H1 (cell line): ENCODE results near the gene ANKRD60. TPM values are rescaled to one million over a fixed set of nuclear protein-coding genes. Genes with fewer than 3 reads are reported as not detected.

Experiments used
- CTCF ChIA-PET: fragments of 300-600 bp; sonication (Branson Sonifier 250); formaldehyde crosslinking; loops from one replicate; lab custom pipeline; 2021; ENCODE audit not compliant: partially characterized antibody; lab: Charles Lee
- POLR2A ChIA-PET: fragments of 300-600 bp; sonication (Branson Sonifier 250); formaldehyde crosslinking; loops from one replicate; lab custom pipeline; 2021; ENCODE audit warnings: inconsistent platforms; ENCODE audit not compliant: partially characterized antibody; lab: Charles Lee
- DNase-seq, 2 experiments: peaks; one replicate each; pipeline versions ENCODE4 v3.0.0 to v3.0.0-alpha.2; 2010 to 2022; ENCODE audit warnings: low spot score in 2 of 2, low read depth in 1 of 2, mixed read lengths in 1 of 2
- FAIRE-seq: peaks from 2 replicates; lab custom pipeline; 2011; peaks lifted over from hg19 to GRCh38; lab: Jason Lieb, UNC
- H2AFZ ChIP-seq: 2 replicates; pipeline ENCODE4 v1.8.1; 2012; ENCODE audit warnings: low read length, inconsistent platforms
- H2AK5ac ChIP-seq: 2 replicates; pipeline ENCODE4 v1.6.1; 2013; ENCODE audit warnings: low read depth, low read length
- H2BK120ac ChIP-seq: replicated peaks from 2 replicates; pipeline ENCODE3; 2013; ENCODE audit warnings: low read depth, low read length, inconsistent platforms
- H2BK12ac ChIP-seq: 2 replicates; pipeline ENCODE4 v1.6.1; 2013; ENCODE audit warnings: low read depth, low read length
- H2BK15ac ChIP-seq: 2 replicates; pipeline ENCODE4 v1.6.1; 2013; ENCODE audit warnings: low read length
- H2BK20ac ChIP-seq: 2 replicates; pipeline ENCODE4 v1.6.1; 2013; ENCODE audit warnings: low read length
- H2BK5ac ChIP-seq: 2 replicates; pipeline ENCODE4 v1.6.1; 2013; ENCODE audit warnings: low read depth, low read length
- H3K14ac ChIP-seq: 2 replicates; pipeline ENCODE4 v1.6.1; 2013; ENCODE audit warnings: inconsistent platforms; ENCODE audit not compliant: insufficient read length
- H3K18ac ChIP-seq: 2 replicates; pipeline ENCODE4 v1.6.1; 2013; ENCODE audit warnings: low read length; ENCODE audit errors: extremely low read depth
- H3K23ac ChIP-seq: 2 replicates; pipeline ENCODE4 v1.6.1; 2013; ENCODE audit warnings: inconsistent platforms; ENCODE audit not compliant: insufficient read length
- H3K23me2 ChIP-seq: 2 replicates; pipeline ENCODE4 v1.6.1; 2013; ENCODE audit warnings: low read depth, low read length
- H3K27ac ChIP-seq: 2 replicates; pipeline ENCODE4 v1.6.1; 2011; ENCODE audit warnings: low read depth, low read length, inconsistent platforms
- H3K27me3 ChIP-seq, 4 experiments: replicated peaks in 1 of 4; 1 replicate in 1 of 4; 2 replicates in 3 of 4; pipeline versions ENCODE4 v1.6.1 to v1.8.1; 2011 to 2013; ENCODE audit warnings: low read length in 3 of 4, mild to moderate bottlenecking in 3 of 4, inconsistent platforms in 2 of 4, mixed read lengths in 2 of 4, moderate library complexity in 1 of 4; ENCODE audit not compliant: control insufficient read depth in 3 of 4, insufficient read depth in 3 of 4; ENCODE audit errors: extremely low read depth in 1 of 4
- H3K36me3 ChIP-seq, 4 experiments: 2 replicates each; pipeline versions ENCODE4 v1.6.1 to v1.8.1; 2011 to 2013; ENCODE audit warnings: mild to moderate bottlenecking in 4 of 4, low read length in 3 of 4, moderate library complexity in 2 of 4, control low read depth in 1 of 4, inconsistent platforms in 1 of 4; ENCODE audit not compliant: insufficient read depth in 4 of 4, control insufficient read depth in 2 of 4
- H3K4ac ChIP-seq: replicated peaks from 2 replicates; pipeline ENCODE3; 2013; ENCODE audit warnings: low read length, low read depth, mixed read lengths, inconsistent platforms; ENCODE audit not compliant: insufficient read length
- H3K4me1 ChIP-seq, 4 experiments: replicated peaks in 1 of 4; 1 replicate in 1 of 4; 2 replicates in 3 of 4; pipeline versions ENCODE4 v1.6.1 to v1.8.1; 2011 to 2013; ENCODE audit warnings: low read length in 3 of 4, inconsistent platforms in 2 of 4, mixed read lengths in 1 of 4; ENCODE audit not compliant: insufficient read depth in 4 of 4, control insufficient read depth in 3 of 4
- H3K4me2 ChIP-seq, 2 experiments: 2 replicates each; pipeline versions ENCODE4 v1.6.1 to v1.8.1; 2011 to 2013; ENCODE audit warnings: low read depth in 2 of 2, low read length in 2 of 2, control low read depth in 1 of 2, inconsistent platforms in 1 of 2, mild to moderate bottlenecking in 1 of 2; ENCODE audit not compliant: insufficient read depth in 1 of 2
- H3K4me3 ChIP-seq, 4 experiments: fragments of 200-600, 300-600 bp in 1 of 4; sonication (generic), shearing (Covaris generic), sonication (Bioruptor Twin) in 1 of 4; 2 replicates each; pipeline versions ENCODE4 v1.5.1 to v1.8.1; 2011 to 2016; ENCODE audit warnings: low read length in 4 of 4, low read depth in 3 of 4, control low read depth in 2 of 4, inconsistent platforms in 2 of 4, mild to moderate bottlenecking in 2 of 4, mixed read lengths in 1 of 4, moderate library complexity in 1 of 4; ENCODE audit not compliant: insufficient read depth in 2 of 4; ENCODE audit errors: extremely low read depth in 1 of 4
- H3K56ac ChIP-seq: replicated peaks from 2 replicates; pipeline ENCODE3; 2013; ENCODE audit warnings: low read depth, mild to moderate bottlenecking, mixed read lengths, low read length, inconsistent platforms; ENCODE audit not compliant: insufficient read length
- H3K79me1 ChIP-seq: 2 replicates; pipeline ENCODE4 v1.6.1; 2013; ENCODE audit warnings: low read depth, low read length, control low read depth
- H3K79me2 ChIP-seq, 2 experiments: 2 replicates each; pipeline versions ENCODE4 v1.6.1 to v1.8.1; 2012 to 2013; ENCODE audit warnings: low read length in 2 of 2, mild to moderate bottlenecking in 2 of 2, inconsistent platforms in 1 of 2; ENCODE audit not compliant: insufficient read depth in 2 of 2, control insufficient read depth in 1 of 2
- H3K9ac ChIP-seq, 4 experiments: replicated peaks in 1 of 4; 1 replicate in 1 of 4; 2 replicates in 3 of 4; pipeline versions ENCODE4 v1.6.1 to v1.8.1; 2011 to 2013; ENCODE audit warnings: low read depth in 3 of 4, low read length in 3 of 4, control low read depth in 2 of 4, mild to moderate bottlenecking in 2 of 4, moderate library complexity in 2 of 4, inconsistent platforms in 1 of 4; ENCODE audit errors: extremely low read depth in 1 of 4
- H3K9me3 ChIP-seq, 2 experiments: 2 replicates each; pipeline versions ENCODE4 v1.6.1 to v1.8.1; 2012 to 2013; ENCODE audit warnings: mild to moderate bottlenecking in 2 of 2, moderate library complexity in 2 of 2, control low read depth in 1 of 2, inconsistent platforms in 1 of 2, low read depth in 1 of 2, low read length in 1 of 2, mixed read lengths in 1 of 2; ENCODE audit not compliant: insufficient read depth in 2 of 2
- H4K20me1 ChIP-seq, 2 experiments: replicated peaks in 1 of 2; 2 replicates each; pipeline versions ENCODE3 to v1.8.1; 2011 to 2013; ENCODE audit warnings: inconsistent platforms in 2 of 2, low read length in 2 of 2, mild to moderate bottlenecking in 1 of 2; ENCODE audit not compliant: insufficient read depth in 2 of 2, control insufficient read depth in 1 of 2
- H4K5ac ChIP-seq: 2 replicates; pipeline ENCODE4 v1.6.1; 2013; ENCODE audit warnings: low read length, low read depth, mixed read lengths, inconsistent platforms; ENCODE audit not compliant: insufficient read length
- H4K8ac ChIP-seq: 2 replicates; pipeline ENCODE4 v1.8.0; 2013; ENCODE audit warnings: mild to moderate bottlenecking, moderate library complexity, low read length, inconsistent platforms; ENCODE audit not compliant: insufficient read depth; ENCODE audit errors: extremely low read depth
- H4K91ac ChIP-seq: replicated peaks from 2 replicates; pipeline ENCODE3; 2013; ENCODE audit warnings: low read length, mixed read lengths, inconsistent platforms; ENCODE audit not compliant: insufficient read length
- CBX8 ChIP-seq: fragments of 300-800, 300-1000 bp; sonication (generic); IDR thresholded peaks from 2 replicates; pipeline ENCODE4 v1.7.1; 2016; ENCODE audit warnings: low read depth, low read length, borderline replicate concordance
- CTCF ChIP-seq, 3 experiments: IDR thresholded peaks; 1 replicate in 2 of 3; 2 replicates in 1 of 3; pipeline versions ENCODE4 v1.5.1 to v1.6.1; 2011; ENCODE audit warnings: low read length in 3 of 3, mild to moderate bottlenecking in 3 of 3, inconsistent platforms in 2 of 3, low read depth in 1 of 3, moderate library complexity in 1 of 3; ENCODE audit not compliant: insufficient read depth in 1 of 3; ENCODE audit errors: control extremely low read depth in 1 of 3
- GTF2F1 ChIP-seq: IDR thresholded peaks from 2 replicates; pipeline ENCODE4 v1.6.1; 2012; ENCODE audit warnings: low read depth, low read length, improper control_type of control experiment, borderline replicate concordance
- KDM1A ChIP-seq: fragments of 200-600, 300-600 bp; sonication (generic); IDR thresholded peaks from 2 replicates; pipeline ENCODE4 v1.7.1; 2016; ENCODE audit warnings: mild to moderate bottlenecking, low read length, borderline replicate concordance
- NANOG ChIP-seq: IDR thresholded peaks from 2 replicates; pipeline ENCODE4 v1.6.1; 2011; ENCODE audit warnings: low read length, low read depth, mild to moderate bottlenecking, inconsistent platforms; ENCODE audit not compliant: insufficient read depth, poor library complexity, severe bottlenecking
- RNF2 ChIP-seq: fragments of 200-900, 300-1000 bp; sonication (generic); IDR thresholded peaks from 2 replicates; pipeline ENCODE4 v1.7.1; 2016; ENCODE audit warnings: borderline replicate concordance, low read depth, mild to moderate bottlenecking, antibody characterized with exemption, low read length; ENCODE audit not compliant: poor library complexity, severe bottlenecking; ENCODE audit errors: missing control alignments
- SAP30 ChIP-seq: fragments of 300-600 bp; sonication (generic); IDR thresholded peaks from 2 replicates; pipeline ENCODE4 v1.7.1; 2012; ENCODE audit warnings: low read length, moderate library complexity, mild to moderate bottlenecking, inconsistent platforms; ENCODE audit not compliant: insufficient read depth, insufficient replicate concordance
- SIN3A ChIP-seq, 2 experiments: IDR thresholded peaks in 1 of 2; conservative IDR thresholded peaks in 1 of 2; 2 replicates each; pipeline ENCODE4 v1.6.1; 2011 to 2012; ENCODE audit warnings: low read length in 2 of 2, improper control_type of control experiment in 1 of 2, low read depth in 1 of 2, mild to moderate bottlenecking in 1 of 2
- SIX5 ChIP-seq: IDR thresholded peaks from 2 replicates; pipeline ENCODE4 v1.6.1; 2011; ENCODE audit warnings: mild to moderate bottlenecking, low read depth, low read length
- TAF1 ChIP-seq: IDR thresholded peaks from 2 replicates; pipeline ENCODE4 v1.6.1; 2011; ENCODE audit warnings: mild to moderate bottlenecking, low read depth, low read length
- WGBS, 2 experiments: shearing (Covaris generic) in 1 of 2; methylation state at CpG; one replicate each; pipeline versions ENCODE4 v1.1.6 to v1.1.7; 2013 to 2015; ENCODE audit warnings: low lambda C conversion rate in 2 of 2, mixed read lengths in 2 of 2, inconsistent platforms in 1 of 2, low coverage in 1 of 2, missing lambda C conversion rate in 1 of 2; ENCODE audit not compliant: insufficient replicate concordance in 2 of 2, insufficient coverage in 1 of 2, insufficient read length in 1 of 2; ENCODE audit errors: extremely low coverage in 1 of 2, missing lambda C conversion rate in 1 of 2; 5-methylcytosine and 5-hydroxymethylcytosine counted together
- polyA plus RNA-seq, 7 experiments: library from polyadenylated mRNA; depleted of rRNA in 3 of 7; stranded (reverse) in 5 of 7; unstranded in 2 of 7; fragments of >200 nt in 5 of 7; fragments of 200-250 nt in 2 of 7; gene quantifications; 1 replicate in 5 of 7; 2 replicates in 1 of 7; 4 replicates in 1 of 7; pipeline versions ENCODE4 v1.2.1 to v1.2.3, GENCODE V29; 2011 to 2013; ENCODE audit warnings: missing spikeins in 2 of 7, mixed read lengths in 2 of 7
- total RNA-seq: library from RNA; stranded (reverse); fragmentation: NEBNext Ultra II Directional; extraction: Animal tissue kit (Norgen Biotek cat#: 25700); gene quantifications from 2 replicates; pipeline ENCODE4 v1.2.1, GENCODE V29; 2021

The ANKRD60 gene
- total and polyA plus RNA-seq, 2 of the 8 experiments (the other 6 are each of a cell fraction or from before 2014, with no cell fraction given), result not detected

DNA sequence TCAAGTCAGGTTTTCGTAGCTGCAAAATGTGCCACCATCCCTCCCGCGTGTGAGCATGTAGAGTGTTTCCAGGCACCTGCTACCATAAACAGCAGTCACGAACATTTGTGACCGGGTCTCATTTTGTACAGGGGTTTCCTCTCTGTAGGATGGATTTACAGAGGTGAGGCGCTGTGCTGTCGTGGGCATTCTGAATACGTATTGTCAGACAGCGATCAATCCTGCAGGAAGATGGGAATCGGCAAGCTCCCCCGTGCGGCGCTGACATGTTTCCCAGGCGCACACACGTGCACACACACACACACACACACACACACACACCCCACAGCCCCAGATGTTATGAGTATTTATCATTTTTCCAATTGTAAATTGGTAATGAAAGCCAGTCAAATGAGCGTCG is 15.8 kb downstream of the ANKRD60 start:
- WGBS, 2 experiments, result 83% methylated on average over 17 of the region's 17 CpGs; no CpG with 5 or more reads in 1 of the 2 experiments
- TF ChIP-seq TAF1, result no peak
- no peak for TF ChIP-seq CTCF (IDR thresholded peaks at IDR 0.05; ENCODE audit: control extremely low read depth in 1 of 3, insufficient read depth in 1 of 3, low read depth in 1 of 3, low read length in 3 of 3)
- no peak for TF ChIP-seq SIX5
- no peak for TF ChIP-seq RNF2
- TF ChIP-seq KDM1A, result no peak
- TF ChIP-seq GTF2F1, result no peak
- no peak for TF ChIP-seq SAP30
- no peak for TF ChIP-seq NANOG
- TF ChIP-seq SIN3A (conservative IDR thresholded peaks at IDR 0.05 in 1 of 2, IDR thresholded peaks at IDR 0.05 in 1 of 2; ENCODE audit: low read depth in 1 of 2, low read length in 2 of 2), result no peak
- TF ChIP-seq CBX8, result no peak

More for the DNA sequence above, 15.8 kb downstream of the ANKRD60 start:
- Histone ChIP-seq H2BK5ac (no peak overlapping the region), H3K79me2 (no peaks in the 10 kb centered on the region), H3K23me2 (no peaks in the 10 kb centered on the region), H3K23ac (no peak overlapping the region), H2BK12ac (no peak overlapping the region), H3K4me2 (no peak overlapping the region), H3K14ac (no peak overlapping the region), H3K27me3 (no peaks in the 10 kb centered on the region; a peak in 4 of 7 replicates), H3K9ac (no peak overlapping the region), H3K4ac (no peak overlapping the region), H4K91ac (no peak overlapping the region), H4K5ac (no peak overlapping the region), H3K79me1 (no peaks in the 10 kb centered on the region), H3K27ac (no peak overlapping the region), H2AFZ (no peak overlapping the region), H3K4me1 (no peaks in the 10 kb centered on the region), H2BK15ac (no peak overlapping the region), H3K4me3 (no peak overlapping the region), H4K20me1 (no peaks in the 10 kb centered on the region), H3K56ac (no peak overlapping the region), H2AK5ac (no peak overlapping the region), H2BK20ac (no peak overlapping the region), H2BK120ac (no peak overlapping the region), H3K18ac (no peak overlapping the region), H4K8ac (no peak overlapping the region), H3K36me3 (no peaks in the 10 kb centered on the region), H3K9me3 (no peaks in the 10 kb centered on the region)
- CTCF ChIA-PET, result interaction anchor here (0.6 to 7.9 kb wide), 6 partner anchors 7 to 1026 kb away, joined by 3 to 130 read pairs (median 18); no protein-coding TSS in a partner anchor
- POLR2A ChIA-PET, result no interaction called here
- FAIRE-seq (no peak), DNase-seq (no peak)
